Neural cell (in vitro differentiated cells): ENCODE results near the gene MEF2D. TPM values are rescaled to one million over a fixed set of nuclear protein-coding genes. Genes with fewer than 3 reads are reported as not detected.
A peak's percentile ranks its signal among the peaks of the same experiment; 100 is the strongest.

Experiments
- H2AFZ ChIP-seq: fragments of 200-600, 300-800 bp; sonication (generic), shearing (Covaris generic); 2 replicates; pipeline ENCODE4 v1.6.0; 2014; ENCODE audit warnings: low read depth, mild to moderate bottlenecking, antibody characterized with exemption, low read length, moderate library complexity
- H3F3A ChIP-seq: fragments of 200-600 bp; shearing (Covaris generic); 2 replicates; pipeline ENCODE4 v1.6.1; 2016; ENCODE audit warnings: mild to moderate bottlenecking, moderate library complexity, mixed read lengths, antibody characterized with exemption, low read length; ENCODE audit not compliant: insufficient read depth, poor library complexity, severe bottlenecking
- H3K27ac ChIP-seq: fragments of 200-600, 300-800 bp; sonication (generic), shearing (Covaris generic); 2 replicates; pipeline ENCODE4 v1.5.1; 2014; ENCODE audit warnings: mild to moderate bottlenecking, low read length, moderate library complexity
- H3K27me3 ChIP-seq: fragments of 300-800, 200-600 bp; sonication (generic), shearing (Covaris generic); 2 replicates; pipeline ENCODE4 v1.6.0; 2014; ENCODE audit warnings: mild to moderate bottlenecking, low read depth, low read length, moderate library complexity; ENCODE audit not compliant: insufficient read depth
- H3K36me3 ChIP-seq: fragments of 300-800, 200-600 bp; sonication (generic), shearing (Covaris generic); 2 replicates; pipeline ENCODE4 v1.5.1; 2014; ENCODE audit warnings: mild to moderate bottlenecking, antibody characterized with exemption, low read length, moderate library complexity; ENCODE audit not compliant: insufficient read depth
- H3K4me2 ChIP-seq: fragments of 300-800, 200-600 bp; sonication (generic), shearing (Covaris generic); 2 replicates; pipeline ENCODE4 v1.6.0; 2014; ENCODE audit warnings: mild to moderate bottlenecking, low read length
- H3K4me3 ChIP-seq: fragments of 300-800, 200-600 bp; sonication (generic), shearing (Covaris generic); 2 replicates; pipeline ENCODE4 v1.5.1; 2014; ENCODE audit warnings: mild to moderate bottlenecking, low read length, moderate library complexity
- H3K79me2 ChIP-seq: fragments of 200-600 bp; shearing (Covaris generic); replicated peaks from 2 replicates; pipeline ENCODE4 v1.6.0; 2014; ENCODE audit warnings: mild to moderate bottlenecking, low read length, moderate library complexity; ENCODE audit not compliant: insufficient read depth
- H3K9ac ChIP-seq: fragments of 300-800, 200-600 bp; sonication (generic), shearing (Covaris generic); 2 replicates; pipeline ENCODE4 v1.6.1; 2016; ENCODE audit warnings: mild to moderate bottlenecking, low read length, mixed read lengths
- H3K9me2 ChIP-seq: fragments of 200-600 bp; shearing (Covaris generic); 2 replicates; pipeline ENCODE4 v1.6.1; 2016; ENCODE audit warnings: mild to moderate bottlenecking, low read length, mixed read lengths; ENCODE audit not compliant: insufficient read depth
- H3K9me3 ChIP-seq: fragments of 200-600, 300-800 bp; sonication (generic), shearing (Covaris generic); 2 replicates; pipeline ENCODE4 v1.6.1; 2016; ENCODE audit warnings: mild to moderate bottlenecking, mixed run types, low read length, moderate library complexity, mixed read lengths
- H4K20me1 ChIP-seq: fragments of 200-600 bp; shearing (Covaris generic); 2 replicates; pipeline ENCODE4 v1.6.1; 2016; ENCODE audit warnings: mild to moderate bottlenecking, mixed run types; ENCODE audit not compliant: insufficient read depth
- CTCF ChIP-seq: fragments of 450-650 bp; IDR thresholded peaks from 2 replicates; pipeline ENCODE4 v1.5.1; 2014; ENCODE audit warnings: antibody characterized with exemption, mild to moderate bottlenecking, moderate library complexity; ENCODE audit not compliant: poor library complexity, severe bottlenecking
- EP300 ChIP-seq: fragments of 450-650 bp; conservative IDR thresholded peaks from 2 replicates; pipeline ENCODE4 v1.6.1; 2014; ENCODE audit warnings: antibody characterized with exemption, mild to moderate bottlenecking, moderate library complexity; ENCODE audit not compliant: poor library complexity, severe bottlenecking
- EZH2 ChIP-seq: fragments of 200-600, 300-800 bp; shearing (Covaris generic), sonication (generic); IDR thresholded peaks from 2 replicates; pipeline ENCODE4 v1.6.1; 2014; ENCODE audit warnings: antibody characterized with exemption, low read length, borderline replicate concordance, mild to moderate bottlenecking; ENCODE audit not compliant: insufficient read depth, poor library complexity, severe bottlenecking
- MXI1 ChIP-seq: fragments of 450-650 bp; conservative IDR thresholded peaks from 2 replicates; pipeline ENCODE4 v1.6.1; 2014; ENCODE audit warnings: antibody characterized with exemption, mild to moderate bottlenecking; ENCODE audit not compliant: poor library complexity, severe bottlenecking
- POLR2AphosphoS5 ChIP-seq: IDR thresholded peaks from 2 replicates; pipeline ENCODE4 v1.6.1; 2012
- RAD21 ChIP-seq: fragments of 450-650 bp; conservative IDR thresholded peaks from 2 replicates; pipeline ENCODE4 v1.6.1; 2014; ENCODE audit warnings: antibody characterized with exemption, mild to moderate bottlenecking, moderate library complexity
- REST ChIP-seq: IDR thresholded peaks from 2 replicates; pipeline ENCODE4 v1.6.1; 2012; ENCODE audit warnings: borderline replicate concordance
- SMC3 ChIP-seq: fragments of 450-650 bp; conservative IDR thresholded peaks from 2 replicates; pipeline ENCODE4 v1.6.1; 2014; ENCODE audit warnings: antibody characterized with exemption, mild to moderate bottlenecking, moderate library complexity; ENCODE audit not compliant: poor library complexity
- TAF1 ChIP-seq: IDR thresholded peaks from 2 replicates; pipeline ENCODE4 v1.6.1; 2012; ENCODE audit warnings: low read depth
- polyA plus RNA-seq: library from polyadenylated mRNA; depleted of rRNA; stranded (reverse); fragments of >200 nt; gene quantifications from 2 replicates; pipeline ENCODE4 v1.2.3, GENCODE V29; 2014

The MEF2D gene
- polyA plus RNA-seq, 1 donor from 2014 or later, result 4.7 TPM

GRCh38 chr1:156525856-156526489 lies 25.4 kb upstream of the MEF2D start:
- no peak overlapping the region for H3K4me3 ChIP-seq
- no peak overlapping the region for H3K4me2 ChIP-seq
- no peak overlapping the region for H2AFZ ChIP-seq
- H3F3A ChIP-seq, result no peaks in the 10 kb centered on the region
- no peaks in the 10 kb centered on the region for H3K9me3 ChIP-seq
- no peaks in the 10 kb centered on the region for H3K9me2 ChIP-seq
- no peaks in the 10 kb centered on the region for H3K27me3 ChIP-seq
- no peak overlapping the region for H3K27ac ChIP-seq
- no peak for TF ChIP-seq EP300
- TF ChIP-seq TAF1, result no peak
- TF ChIP-seq MXI1, result no peak
- no peak for TF ChIP-seq REST
- no peak for TF ChIP-seq SMC3
- TF ChIP-seq CTCF, result no peak
- no peak for TF ChIP-seq RAD21
- no peak for TF ChIP-seq POLR2AphosphoS5
- no peak for TF ChIP-seq EZH2
- no peaks in the 10 kb centered on the region for H3K79me2 ChIP-seq
- H4K20me1 ChIP-seq, result no peaks in the 10 kb centered on the region
- H3K36me3 ChIP-seq, result no peaks in the 10 kb centered on the region
- H3K9ac ChIP-seq, result no peak overlapping the region

- peak overlapping the region; percentile 39 for H3K9ac ChIP-seq
- no peak overlapping the region for H2AFZ ChIP-seq
- peak overlapping the region; percentile 7 for H3K4me2 ChIP-seq
These were observed 24.5 kb upstream of the MEF2D start for GRCh38 chr1:156525071-156525501.

More at GRCh38 chr1:156525071-156525501, 24.5 kb upstream of the MEF2D start:
- TF ChIP-seq EP300 (no peak), POLR2AphosphoS5 (no peak), CTCF (no peak), EZH2 (no peak), RAD21 (no peak), TAF1 (no peak), SMC3 (no peak), MXI1 (no peak), REST (no peak)
- Histone ChIP-seq H4K20me1 (no peaks in the 10 kb centered on the region), H3K9me3 (no peaks in the 10 kb centered on the region), H3K36me3 (no peaks in the 10 kb centered on the region), H3F3A (no peaks in the 10 kb centered on the region), H3K4me3 (peak overlapping the region; percentile 37), H3K27ac (peak overlapping the region; percentile 81), H3K79me2 (no peaks in the 10 kb centered on the region), H3K9me2 (no peaks in the 10 kb centered on the region), H3K27me3 (no peaks in the 10 kb centered on the region)
